Left cardiac atrium (tissue), 4 donors: ENCODE measurements around the gene ANKIB1. TPM values are rescaled to one million over a fixed set of nuclear protein-coding genes. Genes with fewer than 3 reads are reported as not detected.

ENCODE experiments used
- ATAC-seq, 2 donors: fragments of 200-7000 bp; cut with Tn5 transposase; one replicate each; pipeline ENCODE4 v1.9.1; 2020; ENCODE audit warnings: mild to moderate bottlenecking in 2 of 2, moderate library complexity in 2 of 2
- DNase-seq: peaks from one replicate; pipeline ENCODE4 v3.0.0-alpha.2; 2020
- intact Hi-C, 2 donors: fragments of 100-400 bp; cut with DNase I; formaldehyde crosslinking; loops; one replicate each; pipeline versions ENCODE4 v1.14.1 to v1.15.1; 2022 to 2023
- total RNA-seq, 2 donors: library from RNA; stranded (reverse); fragmentation: NEBNext Ultra II Directional; extraction: Animal tissue kit (Norgen Biotek cat#: 25700); gene quantifications; one replicate each; pipeline ENCODE4 v1.2.1, GENCODE V29; 2021
- donor health status: DM: no; HTN: yes; CAD: no.
- donor health status: DM: no; HTN: yes; CAD: no; lungs with severe emphysema.
- donor health status: DM: yes; HTN: yes; CAD: no.
- donor health status: Dilated cardiomyopathy.

ANKIB1 gene
- total RNA-seq, 2 donors from 2014 or later, result 44.7 to 53.8 TPM

- intact Hi-C loops, result no loop called here
- ATAC-seq (peak; percentile 76 to 85), DNase-seq (no peak)
Measured at GRCh38 chr7:92255308-92255707, 9.5 kb downstream of the ANKIB1 start.

GRCh38 chr7:92259062-92259461, 13.3 kb downstream of the ANKIB1 start:
- DNase-seq (no peak), ATAC-seq (peak in 1 of 2 donors; percentile 31)
- intact Hi-C loops, result no loop called here

DNA sequence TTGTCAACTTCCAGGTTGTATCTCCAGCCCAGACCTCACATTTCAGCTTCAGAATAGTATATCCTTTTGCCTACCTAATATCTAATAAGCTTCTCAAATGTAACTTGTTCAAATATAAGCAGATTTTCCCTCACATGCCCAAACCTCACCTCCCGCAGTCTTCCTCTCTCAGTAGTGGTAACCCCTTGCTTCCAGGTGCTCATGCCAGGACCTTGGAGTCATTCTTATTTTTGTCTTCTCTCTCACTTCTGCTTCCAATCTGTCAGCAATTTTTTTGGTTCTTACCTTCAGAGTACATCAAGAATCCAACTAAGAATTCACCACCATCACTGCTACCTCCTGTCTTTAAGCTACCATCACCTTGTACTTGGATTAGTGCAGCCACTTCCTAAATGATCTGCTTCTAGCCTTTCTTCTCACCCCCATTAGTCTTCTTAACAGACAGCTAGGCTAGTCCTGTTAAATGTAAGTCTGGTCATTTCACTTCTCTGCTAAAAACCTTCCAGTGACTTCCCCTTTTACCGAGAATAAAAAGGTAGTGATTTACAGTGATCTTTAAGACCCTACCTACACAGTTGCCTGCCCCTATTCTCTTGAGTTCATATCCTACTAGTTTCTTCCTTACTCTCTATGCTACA, 14.0 kb downstream of the ANKIB1 start:
- ATAC-seq, result no peak
- intact Hi-C loops, result no loop called here
- no peak for DNase-seq

DNA sequence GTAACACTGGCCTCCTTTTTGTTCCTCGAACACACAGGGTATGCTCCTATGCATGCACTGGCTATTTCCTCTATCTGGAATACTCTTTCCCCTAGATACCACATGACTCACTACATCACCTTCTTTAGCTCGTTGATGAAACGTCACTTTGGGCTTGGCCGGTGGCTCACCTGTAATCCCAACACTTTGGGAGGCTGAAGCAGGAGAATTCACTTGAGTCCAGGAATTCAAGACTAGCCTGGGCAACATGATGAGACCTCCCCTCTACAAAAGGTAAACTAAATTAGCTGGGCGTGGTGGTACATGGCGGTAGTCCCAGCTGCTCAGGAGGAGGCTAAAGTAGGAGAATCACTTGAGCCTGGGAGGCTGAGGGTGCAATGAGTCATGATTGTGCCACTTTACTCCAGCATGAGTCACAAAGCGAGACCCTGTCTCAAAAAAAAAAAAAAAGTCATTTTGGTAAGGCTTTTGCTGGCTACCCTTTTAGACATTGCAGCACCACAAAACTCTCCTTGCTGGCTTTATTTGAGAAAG, 14.5 kb downstream of the ANKIB1 start:
- ATAC-seq (no peak), DNase-seq (no peak)
- intact Hi-C loops, result no loop called here

- intact Hi-C loops, result no loop called here
- ATAC-seq (no peak), DNase-seq (no peak)
Measured at GRCh38 chr7:92266415-92267241, 20.9 kb downstream of the ANKIB1 start.

- intact Hi-C loops, result no loop called here
- ATAC-seq (no peak), DNase-seq (no peak)
Measured at GRCh38 chr7:92268921-92269320, 23.1 kb downstream of the ANKIB1 start.

GRCh38 chr7:92275327-92275726, 29.6 kb downstream of the ANKIB1 start:
- intact Hi-C loops, result no loop called here
- DNase-seq (no peak), ATAC-seq (no peak)

- DNase-seq, result no peak
- intact Hi-C loops, result no loop called here
Measured at GRCh38 chr7:92276460-92276864, 30.7 kb downstream of the ANKIB1 start.

GRCh38 chr7:92279396-92280031, 33.7 kb downstream of the ANKIB1 start:
- no peak for DNase-seq
- intact Hi-C loops, result no loop called here
- ATAC-seq, result no peak

More at GRCh38 chr7:92276460-92276864, 30.7 kb downstream of the ANKIB1 start:
- peak in 1 of 2 donors; percentile 47 for ATAC-seq

- intact Hi-C loops, result no loop called here
- DNase-seq (no peak), ATAC-seq (no peak)
Measured at GRCh38 chr7:92281031-92281430, 35.3 kb downstream of the ANKIB1 start.

- DNase-seq (no peak), ATAC-seq (no peak)
- intact Hi-C loops, result no loop called here
Measured at GRCh38 chr7:92282221-92282814, 36.5 kb downstream of the ANKIB1 start.

GRCh38 chr7:92282930-92283329, 37.2 kb downstream of the ANKIB1 start:
- DNase-seq, result no peak
- intact Hi-C loops, result no loop called here
- ATAC-seq, result no peak

DNA sequence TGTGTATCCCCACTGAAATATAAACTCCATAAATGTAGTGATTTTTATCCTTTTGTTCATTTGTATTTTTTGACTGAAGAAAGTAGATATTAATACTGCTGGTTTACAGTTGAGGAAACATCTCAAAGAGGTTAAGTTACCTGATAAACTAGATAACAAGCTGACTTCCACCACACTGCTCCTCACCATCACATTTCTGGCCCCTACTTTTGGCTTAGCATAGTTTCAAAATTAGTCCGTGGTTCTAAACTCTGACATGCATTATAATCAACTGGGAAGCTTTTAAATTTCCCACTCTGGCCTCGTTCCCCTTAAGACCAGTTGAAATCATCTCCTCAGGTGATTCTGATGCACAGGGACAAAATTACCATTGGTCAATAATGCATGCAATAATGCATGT, 43.5 kb downstream of the ANKIB1 start:
- intact Hi-C loops, result no loop called here
- ATAC-seq (no peak), DNase-seq (no peak)

DNA sequence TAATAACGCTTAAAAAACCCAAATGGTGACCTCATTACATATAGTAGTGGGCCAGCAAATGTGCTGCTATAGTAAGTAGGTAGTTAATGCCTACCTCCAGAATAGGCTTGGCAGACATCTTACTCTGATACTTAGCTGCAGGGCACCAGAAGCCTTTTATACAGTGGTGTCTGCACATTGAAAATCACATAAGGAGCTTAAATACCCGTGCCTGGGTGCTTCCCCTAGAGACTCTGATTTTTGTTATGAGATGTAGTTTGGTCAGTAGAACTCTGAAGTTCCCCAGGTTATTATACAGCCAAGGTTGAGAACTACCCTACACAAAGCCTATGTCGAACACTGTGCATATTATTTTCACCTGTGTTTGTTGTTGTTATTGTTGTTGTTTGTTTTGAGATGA, 47.2 kb downstream of the ANKIB1 start:
- ATAC-seq (no peak), DNase-seq (no peak)
- intact Hi-C loops, result loop anchor here in 1 of 2 donors (5.0 kb wide), 1 partner anchor 41 kb away; no protein-coding TSS in a partner anchor

- no peak for ATAC-seq
- no peak for DNase-seq
- intact Hi-C loops, result loop anchor here in 1 of 2 donors (5.0 kb wide), 1 partner anchor 42 kb away; no protein-coding TSS in a partner anchor
Measured at GRCh38 chr7:92293896-92294590, 48.3 kb downstream of the ANKIB1 start.

GRCh38 chr7:92295391-92295790, 49.6 kb downstream of the ANKIB1 start:
- no peak for DNase-seq
- ATAC-seq, result no peak
- intact Hi-C loops, result no loop called here

- intact Hi-C loops, result no loop called here
- no peak for DNase-seq
- ATAC-seq, result no peak
Measured at GRCh38 chr7:92296235-92296634, 50.5 kb downstream of the ANKIB1 start.

- intact Hi-C loops, result no loop called here
- DNase-seq (no peak), ATAC-seq (no peak)
Measured at GRCh38 chr7:92296880-92297445, 51.2 kb downstream of the ANKIB1 start.

DNA sequence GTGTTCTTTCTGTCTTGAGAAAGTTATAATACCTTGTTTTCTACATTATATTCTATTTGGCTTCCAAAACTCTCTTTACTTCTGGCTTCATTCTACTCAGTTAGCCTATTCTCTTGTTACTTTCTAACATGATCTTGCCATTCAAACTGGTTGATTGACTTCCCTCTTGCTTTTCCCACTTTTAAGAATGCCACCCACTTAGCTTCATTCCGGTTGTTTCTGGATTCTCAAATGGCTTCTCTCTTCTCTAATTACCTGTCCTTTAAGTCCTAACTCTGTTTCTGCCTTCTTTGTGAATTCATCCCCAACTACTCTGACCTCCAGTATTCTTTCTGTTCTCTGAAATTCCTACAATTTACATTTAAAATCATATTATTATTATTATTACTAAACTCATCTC, 52.0 kb downstream of the ANKIB1 start:
- ATAC-seq (no peak), DNase-seq (no peak)
- intact Hi-C loops, result no loop called here
